Lower lobe of right lung (tissue), 2 donors: ENCODE data around the gene MAP3K19. TPM values are rescaled to one million over a fixed set of nuclear protein-coding genes. Genes with fewer than 3 reads are reported as not detected.

Experiments
- ATAC-seq, 2 donors: fragments of 200-7000 bp; cut with Tn5 transposase; one replicate each; pipeline ENCODE4 v1.9.1; 2020 to 2022; ENCODE audit warnings: mild to moderate bottlenecking in 2 of 2, moderate library complexity in 2 of 2
- DNase-seq: peaks from one replicate; pipeline ENCODE4 v3.0.0-alpha.2; 2020
- H3K27ac ChIP-seq: fragments of 200-600 bp; one replicate; pipeline ENCODE4 v1.8.0; 2022
- H3K27me3 ChIP-seq: fragments of 200-600 bp; one replicate; pipeline ENCODE4 v1.8.0; 2022; ENCODE audit warnings: low read depth
- H3K36me3 ChIP-seq: fragments of 200-600 bp; one replicate; pipeline ENCODE4 v1.8.0; 2022; ENCODE audit warnings: mild to moderate bottlenecking
- H3K4me1 ChIP-seq: fragments of 200-600 bp; one replicate; pipeline ENCODE4 v1.8.0; 2022
- H3K4me3 ChIP-seq: fragments of 200-600 bp; one replicate; pipeline ENCODE4 v1.8.0; 2022; ENCODE audit warnings: mild to moderate bottlenecking
- H3K9me3 ChIP-seq: fragments of 200-600 bp; one replicate; pipeline ENCODE4 v1.8.0; 2022
- intact Hi-C: fragments of 100-400 bp; cut with DNase I; formaldehyde crosslinking; loops from one replicate; pipeline ENCODE4 v1.11.0; 2022
- total RNA-seq: library from RNA; stranded (reverse); fragmentation: NEBNext Ultra II Directional; extraction: Animal tissue kit (Norgen Biotek cat#: 25700); gene quantifications from one replicate; pipeline ENCODE4 v1.2.1, GENCODE V29; 2021
- TF ChIP-seq, protein P1 (sequence below): fragments of 200-600 bp; IDR thresholded peaks from one replicate; pipeline ENCODE4 v1.8.0; 2022; ENCODE audit warnings: antibody characterized with exemption, mild to moderate bottlenecking
- donor health status: DM: no; HTN: yes; CAD: no; lungs with severe emphysema.

The MAP3K19 gene
- total RNA-seq, 1 donor from 2014 or later = 7.2 TPM

- intact Hi-C loops = no loop called here
Observed at GRCh38 chr2:135011633-135012032, 35.6 kb downstream of the MAP3K19 start.

GRCh38 chr2:135010200-135010942 is 36.9 kb downstream of the MAP3K19 start:
- no peak overlapping the region for H3K27ac ChIP-seq
- ATAC-seq (no peak), DNase-seq (no peak)
- intact Hi-C loops = no loop called here
- H3K36me3 ChIP-seq = no peaks in the 10 kb centered on the region
- H3K4me1 ChIP-seq = no peaks in the 10 kb centered on the region
- peaks cover 6% of the 10 kb centered on the region for H3K27me3 ChIP-seq
- TF ChIP-seq, protein P1, sequence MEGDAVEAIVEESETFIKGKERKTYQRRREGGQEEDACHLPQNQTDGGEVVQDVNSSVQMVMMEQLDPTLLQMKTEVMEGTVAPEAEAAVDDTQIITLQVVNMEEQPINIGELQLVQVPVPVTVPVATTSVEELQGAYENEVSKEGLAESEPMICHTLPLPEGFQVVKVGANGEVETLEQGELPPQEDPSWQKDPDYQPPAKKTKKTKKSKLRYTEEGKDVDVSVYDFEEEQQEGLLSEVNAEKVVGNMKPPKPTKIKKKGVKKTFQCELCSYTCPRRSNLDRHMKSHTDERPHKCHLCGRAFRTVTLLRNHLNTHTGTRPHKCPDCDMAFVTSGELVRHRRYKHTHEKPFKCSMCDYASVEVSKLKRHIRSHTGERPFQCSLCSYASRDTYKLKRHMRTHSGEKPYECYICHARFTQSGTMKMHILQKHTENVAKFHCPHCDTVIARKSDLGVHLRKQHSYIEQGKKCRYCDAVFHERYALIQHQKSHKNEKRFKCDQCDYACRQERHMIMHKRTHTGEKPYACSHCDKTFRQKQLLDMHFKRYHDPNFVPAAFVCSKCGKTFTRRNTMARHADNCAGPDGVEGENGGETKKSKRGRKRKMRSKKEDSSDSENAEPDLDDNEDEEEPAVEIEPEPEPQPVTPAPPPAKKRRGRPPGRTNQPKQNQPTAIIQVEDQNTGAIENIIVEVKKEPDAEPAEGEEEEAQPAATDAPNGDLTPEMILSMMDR = no peak
- no peaks in the 10 kb centered on the region for H3K9me3 ChIP-seq
- no peak overlapping the region for H3K4me3 ChIP-seq

More at GRCh38 chr2:135011633-135012032, 35.6 kb downstream of the MAP3K19 start:
- TF ChIP-seq, protein P1 = no peak
- Histone ChIP-seq H3K27ac (no peak overlapping the region), H3K4me1 (no peaks in the 10 kb centered on the region), H3K27me3 (peaks cover 6% of the 10 kb centered on the region), H3K36me3 (no peaks in the 10 kb centered on the region), H3K4me3 (no peak overlapping the region), H3K9me3 (no peaks in the 10 kb centered on the region)
- no peak for ATAC-seq
- DNase-seq = no peak

DNA sequence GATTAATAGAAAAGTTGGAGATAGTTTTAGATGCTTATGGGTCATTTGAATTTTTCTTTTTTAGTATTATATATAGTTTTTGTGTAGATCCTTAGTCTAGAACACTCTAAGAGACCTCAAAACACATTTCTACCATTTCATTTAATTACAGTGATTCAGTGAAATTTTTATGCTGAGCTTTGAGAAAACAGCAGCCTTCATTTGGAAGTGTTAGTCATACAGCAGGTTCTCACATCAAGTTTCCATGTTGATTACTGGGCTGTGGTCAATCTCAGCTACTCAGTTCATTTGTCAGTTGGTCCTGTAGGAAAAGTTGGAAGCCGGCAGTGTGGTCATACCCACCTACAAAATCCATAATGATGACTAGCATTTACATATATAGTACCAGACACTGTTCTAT is 37.9 kb downstream of the MAP3K19 start:
- TF ChIP-seq, protein P1 = no peak
- H3K9me3 ChIP-seq = no peaks in the 10 kb centered on the region
- intact Hi-C loops = loop anchor here (10.0 kb wide), 1 partner anchor 695 kb away; no protein-coding TSS in a partner anchor
- H3K4me3 ChIP-seq = no peak overlapping the region
- H3K27ac ChIP-seq = no peak overlapping the region
- H3K4me1 ChIP-seq = peaks cover 4% of the 10 kb centered on the region
- ATAC-seq (no peak), DNase-seq (no peak)
- no peaks in the 10 kb centered on the region for H3K36me3 ChIP-seq
- H3K27me3 ChIP-seq = peaks cover 12% of the 10 kb centered on the region

GRCh38 chr2:135005753-135006152 is 41.5 kb downstream of the MAP3K19 start:
- intact Hi-C loops = loop anchor here (10.0 kb wide), 1 partner anchor 699 kb away; no protein-coding TSS in a partner anchor
- Histone ChIP-seq H3K36me3 (no peaks in the 10 kb centered on the region), H3K4me1 (peaks cover 5% of the 10 kb centered on the region), H3K9me3 (no peaks in the 10 kb centered on the region), H3K27ac (no peak overlapping the region), H3K27me3 (peaks cover 12% of the 10 kb centered on the region), H3K4me3 (no peak overlapping the region)
- DNase-seq (no peak), ATAC-seq (no peak)
- TF ChIP-seq, protein P1 = no peak

DNA sequence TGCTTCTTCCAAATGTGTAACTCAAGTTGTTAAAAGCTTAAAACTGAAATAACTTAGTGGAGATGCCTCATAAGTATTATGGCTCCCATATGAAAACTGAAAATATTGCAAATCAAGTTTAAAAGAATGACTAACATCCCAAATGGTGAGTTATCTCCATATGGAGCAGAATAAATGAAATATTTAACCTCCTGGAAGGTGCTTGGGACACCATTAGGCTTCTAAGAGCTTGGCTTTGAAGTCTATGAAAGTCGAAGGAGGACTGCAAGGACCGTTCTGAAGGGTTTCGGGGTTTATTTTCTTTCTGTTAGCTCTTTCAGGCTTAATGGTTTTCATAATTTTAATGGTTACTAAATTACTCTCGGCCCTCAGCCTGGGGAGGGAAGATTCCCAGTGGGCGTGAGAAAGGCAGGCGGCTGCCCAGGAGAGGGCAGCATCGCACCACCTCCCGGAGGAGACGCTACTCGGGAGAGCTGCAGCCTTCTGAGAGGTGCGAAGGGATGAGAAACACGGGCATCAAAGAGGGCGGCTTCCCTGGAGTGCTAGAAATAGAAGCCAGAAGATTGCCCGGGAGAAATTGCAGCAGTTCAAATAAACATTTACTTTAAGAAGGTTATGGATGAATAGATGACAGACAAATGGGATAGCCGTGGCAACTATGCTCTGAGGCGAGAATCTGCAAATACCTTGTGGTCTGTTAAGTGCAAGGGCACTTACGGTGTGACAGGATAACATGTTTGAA is 43.1 kb downstream of the MAP3K19 start:
- Histone ChIP-seq H3K4me3 (no peak overlapping the region), H3K9me3 (no peaks in the 10 kb centered on the region), H3K4me1 (peaks cover 5% of the 10 kb centered on the region), H3K36me3 (no peaks in the 10 kb centered on the region), H3K27me3 (peaks cover 6% of the 10 kb centered on the region), H3K27ac (no peak overlapping the region)
- peak; percentile 73 for DNase-seq
- intact Hi-C loops = loop anchor here (10.0 kb wide), 1 partner anchor 701 kb away; no protein-coding TSS in a partner anchor
- TF ChIP-seq, protein P1 = peak; percentile 92
- ATAC-seq = peak; percentile 95 to 97
